OCI-LY1 (cell line): ENCODE results near the gene COG2.

Experiments used
- CTCF ChIP-seq: fragments of 200-600 bp; sonication (generic), shearing (Covaris generic); IDR thresholded peaks from 2 replicates; pipeline ENCODE4 v1.5.1; 2017; ENCODE audit warnings: mild to moderate bottlenecking, antibody characterized with exemption, low read length, moderate library complexity, mixed read lengths
- EZH2 ChIP-seq: fragments of 200-600 bp; sonication (generic), shearing (Covaris generic); IDR thresholded peaks from 2 replicates; pipeline ENCODE4 v1.8.0; 2017; ENCODE audit warnings: borderline replicate concordance, mixed run types, mild to moderate bottlenecking, antibody characterized with exemption, low read length, moderate library complexity, mixed read lengths

GRCh38 chr1:230612651-230613050 lies 29.6 kb upstream of the COG2 start:
- no peak for TF ChIP-seq CTCF
- no peak for TF ChIP-seq EZH2
